GM12873 (cell line): ENCODE measurements around the gene HSPG2.

ENCODE experiments used
- TF ChIP-seq, protein P1 (sequence below): IDR thresholded peaks from 2 replicates; pipeline ENCODE4 v1.5.1; 2012; ENCODE audit warnings: low read depth, mild to moderate bottlenecking, moderate library complexity, low read length, control low read depth; ENCODE audit not compliant: insufficient read depth; ENCODE audit errors: missing control alignments

HSPG2 gene

GRCh38 chr1:21903638-21904453, 33.3 kb downstream of the HSPG2 start:
- TF ChIP-seq, protein P1, sequence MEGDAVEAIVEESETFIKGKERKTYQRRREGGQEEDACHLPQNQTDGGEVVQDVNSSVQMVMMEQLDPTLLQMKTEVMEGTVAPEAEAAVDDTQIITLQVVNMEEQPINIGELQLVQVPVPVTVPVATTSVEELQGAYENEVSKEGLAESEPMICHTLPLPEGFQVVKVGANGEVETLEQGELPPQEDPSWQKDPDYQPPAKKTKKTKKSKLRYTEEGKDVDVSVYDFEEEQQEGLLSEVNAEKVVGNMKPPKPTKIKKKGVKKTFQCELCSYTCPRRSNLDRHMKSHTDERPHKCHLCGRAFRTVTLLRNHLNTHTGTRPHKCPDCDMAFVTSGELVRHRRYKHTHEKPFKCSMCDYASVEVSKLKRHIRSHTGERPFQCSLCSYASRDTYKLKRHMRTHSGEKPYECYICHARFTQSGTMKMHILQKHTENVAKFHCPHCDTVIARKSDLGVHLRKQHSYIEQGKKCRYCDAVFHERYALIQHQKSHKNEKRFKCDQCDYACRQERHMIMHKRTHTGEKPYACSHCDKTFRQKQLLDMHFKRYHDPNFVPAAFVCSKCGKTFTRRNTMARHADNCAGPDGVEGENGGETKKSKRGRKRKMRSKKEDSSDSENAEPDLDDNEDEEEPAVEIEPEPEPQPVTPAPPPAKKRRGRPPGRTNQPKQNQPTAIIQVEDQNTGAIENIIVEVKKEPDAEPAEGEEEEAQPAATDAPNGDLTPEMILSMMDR, result no peak

DNA sequence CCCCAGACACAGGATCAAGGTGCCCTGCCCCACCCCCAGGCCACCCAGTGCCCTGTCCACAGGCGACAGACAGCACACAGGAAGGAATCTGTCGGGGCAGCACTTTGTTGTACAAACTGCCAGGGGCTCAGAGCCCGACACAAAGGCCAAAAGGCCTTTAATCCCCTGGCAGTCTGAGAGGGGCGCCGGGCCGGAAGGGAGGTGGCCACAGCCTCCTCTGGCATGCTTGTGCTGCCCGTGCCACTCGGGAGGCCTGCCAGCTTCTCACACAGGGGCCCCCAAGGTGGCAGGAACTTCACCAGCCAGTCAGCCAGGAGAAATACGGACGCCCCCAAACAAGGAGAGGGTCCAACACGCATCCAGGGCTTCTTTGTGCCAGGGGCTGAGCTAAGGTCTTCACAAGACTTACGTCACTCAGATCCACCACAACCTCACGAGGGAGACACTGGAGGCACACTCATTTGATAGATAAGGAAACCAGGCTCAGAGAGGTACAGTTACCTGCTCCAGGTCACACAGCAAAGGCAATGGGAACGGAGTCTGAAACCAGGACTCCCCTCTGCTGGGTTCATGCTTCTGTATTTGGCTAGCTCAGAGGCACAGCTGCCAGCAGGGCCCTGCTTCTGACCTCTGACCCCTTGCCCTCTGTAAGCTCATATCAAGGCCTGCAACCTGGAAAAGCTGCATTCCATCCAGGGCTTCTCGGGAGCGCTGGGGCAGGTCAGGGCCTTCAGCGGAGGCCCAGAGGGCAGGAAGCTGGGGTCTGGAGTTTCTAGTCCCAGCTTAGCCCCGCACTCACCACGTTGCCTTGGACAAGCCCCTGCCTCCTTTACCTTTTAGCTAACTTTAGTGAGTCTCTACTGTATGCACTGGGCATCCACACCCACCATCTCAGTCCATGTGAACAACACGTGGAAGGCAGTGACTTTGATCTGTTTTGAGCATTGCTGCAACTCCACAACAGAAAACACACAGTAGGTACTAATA, 34.8 kb downstream of the HSPG2 start:
- TF ChIP-seq, protein P1, result no peak

DNA sequence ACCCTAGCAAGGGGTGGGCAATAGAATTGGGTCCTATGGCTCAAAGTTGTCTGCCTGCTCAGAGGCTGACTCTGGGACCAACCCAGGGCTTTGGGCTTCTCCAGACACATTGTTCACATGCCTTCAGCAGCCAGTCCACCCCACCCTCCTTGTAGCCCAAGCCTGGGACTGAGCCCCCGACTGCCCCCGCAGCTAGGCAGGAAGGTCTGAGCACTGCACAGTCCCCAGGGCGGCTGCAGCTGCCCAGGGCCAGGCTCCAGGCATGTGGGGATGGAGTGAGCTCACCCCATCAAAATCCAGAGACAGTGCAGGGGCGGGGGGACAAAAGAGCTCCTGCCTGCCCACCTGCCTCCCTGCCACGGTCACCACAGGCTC, 35.6 kb downstream of the HSPG2 start:
- TF ChIP-seq, protein P1, result no peak

DNA sequence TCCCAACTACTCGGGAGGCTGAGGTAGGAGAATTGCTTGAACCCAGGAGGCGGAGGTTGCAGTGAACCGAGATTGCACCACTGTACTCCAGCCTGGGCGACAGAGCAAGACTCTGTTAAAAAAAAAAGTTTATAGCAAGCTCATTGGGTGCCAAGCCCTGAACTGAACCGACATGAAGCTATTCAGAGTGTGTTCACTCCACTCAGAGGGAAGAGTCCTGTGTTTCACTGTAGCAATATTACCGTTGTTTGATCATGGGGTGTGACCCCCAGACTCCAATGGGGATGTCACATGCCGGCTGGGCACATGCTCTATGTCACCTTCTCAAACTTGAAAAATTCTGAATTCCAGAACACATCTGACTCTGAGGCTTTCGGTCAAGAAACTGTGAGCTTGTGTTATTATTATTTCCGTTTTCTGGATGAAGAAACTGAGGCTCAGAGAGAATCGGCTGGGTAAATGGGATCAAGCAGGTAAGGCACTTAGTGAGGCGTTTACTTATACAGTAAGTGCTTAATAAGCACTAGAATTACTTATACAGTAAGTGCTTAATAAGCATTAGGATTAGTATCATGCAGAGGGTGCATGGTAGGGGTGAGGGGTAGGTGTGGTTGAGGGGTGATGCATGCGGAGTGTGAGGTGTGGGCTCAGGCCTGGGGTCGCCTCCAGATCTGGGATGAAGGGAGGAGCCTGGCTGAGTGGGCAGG, 36.2 kb downstream of the HSPG2 start:
- TF ChIP-seq, protein P1, result no peak

- TF ChIP-seq, protein P1, result no peak
These were observed 37.1 kb downstream of the HSPG2 start for GRCh38 chr1:21899987-21900386.

- TF ChIP-seq, protein P1, result no peak
These were observed 37.8 kb downstream of the HSPG2 start for GRCh38 chr1:21899267-21899810.
